ENCODE results near the gene PARN.

GRCh38 chr16:14458576-14458975 is 171.5 kb downstream of the PARN start:
- TF ChIP-seq POLR2AphosphoS5 (IDR thresholded peaks at IDR 0.05; ENCODE audit: borderline replicate concordance, low read depth, low read length) (no peak), EZH2 (IDR thresholded peaks at IDR 0.05) (no peak)
